NCI-H446 (cell line): Measurements from ENCODE around the gene ZP1.

Experiments used
- DNase-seq, 2 experiments: peaks; one replicate each; lab custom pipeline; 2025; lab: John Stamatoyannopoulos, UW

The ZP1 gene

GRCh38 chr11:60859616-60860250, 7.6 kb upstream of the ZP1 start:
- no peak for DNase-seq

GRCh38 chr11:60860943-60861342, 6.4 kb upstream of the ZP1 start:
- DNase-seq: no peak

DNA sequence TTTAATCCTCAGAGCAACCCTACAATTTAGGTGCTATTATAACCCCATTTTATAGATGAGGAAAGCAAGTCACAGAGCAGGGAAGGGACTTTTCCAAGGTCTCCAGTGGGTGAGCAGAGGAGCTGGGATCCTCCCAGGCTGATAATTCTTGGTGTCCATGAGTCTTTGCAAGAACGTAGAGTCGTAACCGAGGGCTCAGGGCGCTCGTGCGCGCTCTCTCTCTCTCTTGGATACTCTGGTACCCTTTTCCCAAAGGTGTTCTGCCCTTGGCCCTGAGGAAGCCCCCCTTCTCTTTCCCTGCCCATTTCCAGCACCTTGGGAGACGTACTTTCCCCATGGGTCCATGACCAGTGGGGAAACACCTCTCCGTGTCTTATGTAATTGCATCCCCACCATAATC, 5.2 kb upstream of the ZP1 start:
- no peak for DNase-seq

DNA sequence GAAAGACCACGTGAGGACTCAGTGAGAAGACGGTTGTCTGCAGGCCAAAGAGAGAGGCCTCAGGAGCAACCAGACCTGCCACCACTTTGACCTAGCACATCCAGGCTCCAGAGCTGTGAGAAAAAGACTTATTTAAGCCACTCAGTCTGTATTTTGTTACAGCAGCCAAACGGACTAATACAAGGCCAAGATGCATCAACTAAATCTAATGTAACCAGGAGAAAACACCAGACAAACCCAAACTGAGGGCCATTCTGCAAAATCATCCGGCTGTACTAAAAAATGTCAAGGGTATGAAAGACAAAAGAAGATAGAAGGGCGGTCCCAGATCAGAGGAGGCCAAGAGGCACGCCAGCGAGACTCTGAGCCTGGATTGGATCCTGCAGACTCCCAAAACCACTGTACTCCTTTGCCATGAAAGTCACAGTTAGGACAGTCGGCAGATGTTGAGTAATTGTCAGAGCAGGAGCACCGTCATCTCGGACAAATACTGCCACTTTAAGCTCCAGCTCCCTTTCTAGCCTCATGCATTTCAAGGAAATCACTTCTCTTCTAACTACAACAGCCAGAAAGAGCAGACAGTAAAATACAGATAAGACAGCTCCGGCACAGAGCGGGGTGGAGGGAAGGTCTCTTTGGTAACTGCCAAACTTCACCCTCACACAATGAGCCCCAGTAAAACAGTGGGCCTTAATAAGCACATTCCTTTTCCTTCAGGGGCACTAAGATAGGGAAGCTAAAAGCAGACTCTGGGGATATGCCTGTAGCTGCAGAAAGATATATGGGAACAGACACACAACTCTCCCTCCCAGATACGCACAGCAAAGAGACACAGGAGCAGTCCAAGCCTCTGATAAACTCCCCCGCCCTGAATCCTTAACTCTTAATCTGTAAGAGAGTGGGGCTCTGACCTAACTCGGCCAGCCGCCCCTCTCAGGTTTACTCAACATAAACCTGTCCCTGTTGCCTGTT, 3.5 kb upstream of the ZP1 start:
- DNase-seq: no peak

GRCh38 chr11:60864856-60865513, 2.4 kb upstream of the ZP1 start:
- DNase-seq: no peak

GRCh38 chr11:60867871-60868681, 734 bp downstream of the ZP1 start:
- DNase-seq: no peak

GRCh38 chr11:60868682-60869450, 1.5 kb downstream of the ZP1 start:
- DNase-seq: no peak

- DNase-seq: no peak
Measured at GRCh38 chr11:60869451-60869825, 2.1 kb downstream of the ZP1 start.

GRCh38 chr11:60870276-60870675, 2.9 kb downstream of the ZP1 start:
- DNase-seq: no peak

GRCh38 chr11:60870733-60871377, 3.5 kb downstream of the ZP1 start:
- DNase-seq: no peak

- DNase-seq: no peak
Measured at GRCh38 chr11:60871378-60872061, 4.2 kb downstream of the ZP1 start.

- DNase-seq: no peak
Measured at GRCh38 chr11:60872124-60872960, 5.0 kb downstream of the ZP1 start.

- DNase-seq: no peak
Measured at GRCh38 chr11:60872961-60873524, 5.7 kb downstream of the ZP1 start.

DNA sequence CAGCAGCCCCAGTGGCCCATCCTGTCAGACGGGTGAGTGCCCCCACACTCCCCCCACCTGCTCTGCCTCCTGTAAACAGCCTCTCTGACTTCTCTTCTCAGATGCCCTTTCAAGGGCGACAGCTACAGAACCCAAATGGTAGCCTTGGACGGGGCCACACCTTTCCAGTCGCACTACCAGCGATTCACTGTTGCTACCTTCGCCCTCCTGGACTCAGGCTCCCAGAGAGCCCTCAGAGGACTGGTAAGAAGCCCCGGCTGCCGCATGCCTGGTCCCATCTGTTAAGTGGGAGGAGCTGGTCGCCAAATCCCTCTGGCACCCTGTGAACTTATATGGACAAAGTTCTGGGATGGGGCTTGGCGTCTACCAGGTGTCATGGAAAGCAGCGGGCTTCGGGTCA, 6.2 kb downstream of the ZP1 start:
- no peak for DNase-seq

GRCh38 chr11:60874421-60875365, 7.4 kb downstream of the ZP1 start:
- no peak for DNase-seq

DNA sequence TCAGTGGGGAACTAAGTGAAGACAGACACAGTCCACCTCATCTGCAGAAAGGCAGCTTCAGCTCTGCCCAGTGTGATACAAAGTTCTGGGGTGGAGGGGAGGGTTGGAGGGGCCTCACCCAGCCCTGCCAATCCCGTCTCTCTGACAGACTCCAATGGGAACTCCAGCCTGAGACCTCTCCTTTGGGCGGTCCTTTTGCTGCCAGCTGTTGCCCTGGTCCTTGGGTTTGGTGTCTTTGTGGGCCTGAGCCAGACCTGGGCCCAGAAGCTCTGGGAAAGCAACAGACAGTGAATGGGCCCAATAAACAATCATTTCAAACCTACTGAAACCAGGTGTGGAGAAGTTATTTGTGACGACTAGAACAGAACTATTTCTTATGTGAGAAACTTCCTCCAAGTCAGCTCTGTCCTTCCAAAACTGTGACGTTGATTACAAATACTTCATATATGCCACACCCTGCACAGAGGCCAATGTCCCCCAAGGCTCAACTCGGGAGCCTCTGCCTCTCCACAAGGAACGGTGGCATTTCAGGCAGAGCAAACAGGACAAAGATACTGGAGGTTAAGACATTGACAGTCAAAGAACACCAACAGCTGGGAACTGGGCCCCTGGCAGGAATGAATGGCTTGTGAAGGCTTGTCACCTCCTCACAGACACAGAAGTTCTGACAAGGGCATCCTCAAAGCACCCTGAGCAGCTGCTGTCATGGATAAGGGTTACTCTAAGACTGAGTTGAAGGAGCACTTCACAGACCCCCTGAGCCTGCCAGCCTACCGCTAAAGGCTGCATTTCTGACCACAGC, 8.2 kb downstream of the ZP1 start:
- no peak for DNase-seq

DNA sequence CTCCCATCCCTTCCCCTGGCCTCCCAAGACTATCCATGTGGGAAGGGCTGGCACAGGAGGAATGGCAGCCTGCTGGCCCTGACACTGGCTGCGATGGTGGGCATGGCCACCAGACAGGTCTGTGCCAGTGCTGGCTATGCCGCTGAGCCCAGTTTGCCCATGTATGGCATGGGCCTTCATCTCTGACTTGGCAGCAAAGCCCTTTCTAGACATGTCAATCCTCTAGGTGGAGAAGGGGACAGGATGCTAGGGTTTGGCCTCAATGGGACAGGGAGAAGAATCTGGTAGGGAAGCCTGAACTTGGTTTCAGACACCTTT, 8.8 kb downstream of the ZP1 start:
- no peak for DNase-seq
